NB4 (cell line): ENCODE results near the gene ZNF484.

Experiments used
- MYC ChIP-seq: IDR thresholded peaks from 2 replicates; pipeline ENCODE4 v1.6.1; 2011; ENCODE audit warnings: low read depth, low read length
- POLR2A ChIP-seq: IDR thresholded peaks from 2 replicates; pipeline ENCODE4 v1.6.1; 2011; ENCODE audit warnings: mild to moderate bottlenecking; ENCODE audit not compliant: insufficient read length; ENCODE audit errors: extremely low read depth
- TF ChIP-seq, protein P1 (sequence below): IDR thresholded peaks from 2 replicates; pipeline ENCODE4 v1.6.1; 2011; ENCODE audit warnings: low read depth, low read length
- TF ChIP-seq, protein P2 (sequence below): IDR thresholded peaks from one replicate; pipeline ENCODE4 v1.5.1; 2012; ENCODE audit warnings: low read depth, low read length

DNA sequence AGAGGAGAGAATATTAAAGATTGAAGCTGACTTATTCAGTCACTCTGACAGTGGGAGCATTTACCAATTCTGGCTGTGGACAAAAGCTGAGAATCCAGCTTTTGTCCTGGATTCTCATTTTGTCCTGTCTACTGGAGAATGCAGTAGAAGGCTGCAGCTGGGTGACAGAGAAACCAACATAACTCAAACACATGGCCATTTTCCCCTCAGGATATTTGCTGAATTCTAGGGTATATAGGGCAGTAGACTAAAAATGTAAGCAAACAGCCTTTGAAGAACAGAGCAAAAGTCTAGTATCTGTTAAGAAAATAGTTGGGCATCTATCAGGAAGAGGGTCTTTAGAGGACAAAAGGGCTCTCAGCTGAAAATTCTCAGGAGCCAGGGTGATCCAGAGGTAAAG, 20.6 kb downstream of the ZNF484 start:
- TF ChIP-seq, protein P1, sequence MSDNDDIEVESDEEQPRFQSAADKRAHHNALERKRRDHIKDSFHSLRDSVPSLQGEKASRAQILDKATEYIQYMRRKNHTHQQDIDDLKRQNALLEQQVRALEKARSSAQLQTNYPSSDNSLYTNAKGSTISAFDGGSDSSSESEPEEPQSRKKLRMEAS = no peak
- TF ChIP-seq POLR2A (no peak), MYC (no peak)
- TF ChIP-seq, protein P2, sequence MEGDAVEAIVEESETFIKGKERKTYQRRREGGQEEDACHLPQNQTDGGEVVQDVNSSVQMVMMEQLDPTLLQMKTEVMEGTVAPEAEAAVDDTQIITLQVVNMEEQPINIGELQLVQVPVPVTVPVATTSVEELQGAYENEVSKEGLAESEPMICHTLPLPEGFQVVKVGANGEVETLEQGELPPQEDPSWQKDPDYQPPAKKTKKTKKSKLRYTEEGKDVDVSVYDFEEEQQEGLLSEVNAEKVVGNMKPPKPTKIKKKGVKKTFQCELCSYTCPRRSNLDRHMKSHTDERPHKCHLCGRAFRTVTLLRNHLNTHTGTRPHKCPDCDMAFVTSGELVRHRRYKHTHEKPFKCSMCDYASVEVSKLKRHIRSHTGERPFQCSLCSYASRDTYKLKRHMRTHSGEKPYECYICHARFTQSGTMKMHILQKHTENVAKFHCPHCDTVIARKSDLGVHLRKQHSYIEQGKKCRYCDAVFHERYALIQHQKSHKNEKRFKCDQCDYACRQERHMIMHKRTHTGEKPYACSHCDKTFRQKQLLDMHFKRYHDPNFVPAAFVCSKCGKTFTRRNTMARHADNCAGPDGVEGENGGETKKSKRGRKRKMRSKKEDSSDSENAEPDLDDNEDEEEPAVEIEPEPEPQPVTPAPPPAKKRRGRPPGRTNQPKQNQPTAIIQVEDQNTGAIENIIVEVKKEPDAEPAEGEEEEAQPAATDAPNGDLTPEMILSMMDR = no peak
